Brain microvascular endothelial cell (primary cell): ENCODE data around the gene HCLS1.

Experiments
- DNase-seq: peaks from one replicate; pipeline ENCODE4 v3.0.0-alpha.2; 2020
- H3K27ac ChIP-seq: fragments of 250-450 bp; sonication (Bioruptor Pico); 2 replicates; pipeline ENCODE4 v1.5.1; 2020; ENCODE audit warnings: mild to moderate bottlenecking, moderate library complexity
- H3K27me3 ChIP-seq: fragments of 250-450 bp; sonication (Bioruptor Pico); replicated peaks from 2 replicates; pipeline ENCODE4 v1.5.1; 2020; ENCODE audit warnings: mild to moderate bottlenecking
- H3K36me3 ChIP-seq: fragments of 250-450 bp; sonication (Bioruptor Pico); replicated peaks from 2 replicates; pipeline ENCODE4 v1.5.1; 2020; ENCODE audit warnings: mild to moderate bottlenecking
- H3K4me3 ChIP-seq: 2 replicates; pipeline ENCODE4 v1.5.1; 2011; ENCODE audit warnings: low read depth, mild to moderate bottlenecking, control low read depth, low read length, moderate library complexity
- in situ Hi-C: cut with HindIII; loops from 2 replicates; pipeline ENCODE4 v1.10.0; 2017; ENCODE audit warnings: low sequenced_read_pairs, low pct_ligation_motif_present
- TF ChIP-seq, protein P1 (sequence below): IDR thresholded peaks from 2 replicates; pipeline ENCODE4 v1.5.1; 2011; ENCODE audit warnings: low read depth, mild to moderate bottlenecking, moderate library complexity, low read length, control low read depth, inconsistent platforms; ENCODE audit errors: missing control alignments

Gene HCLS1

GRCh38 chr3:121651684-121652083 lies 9.0 kb downstream of the HCLS1 start:
- TF ChIP-seq, protein P1, sequence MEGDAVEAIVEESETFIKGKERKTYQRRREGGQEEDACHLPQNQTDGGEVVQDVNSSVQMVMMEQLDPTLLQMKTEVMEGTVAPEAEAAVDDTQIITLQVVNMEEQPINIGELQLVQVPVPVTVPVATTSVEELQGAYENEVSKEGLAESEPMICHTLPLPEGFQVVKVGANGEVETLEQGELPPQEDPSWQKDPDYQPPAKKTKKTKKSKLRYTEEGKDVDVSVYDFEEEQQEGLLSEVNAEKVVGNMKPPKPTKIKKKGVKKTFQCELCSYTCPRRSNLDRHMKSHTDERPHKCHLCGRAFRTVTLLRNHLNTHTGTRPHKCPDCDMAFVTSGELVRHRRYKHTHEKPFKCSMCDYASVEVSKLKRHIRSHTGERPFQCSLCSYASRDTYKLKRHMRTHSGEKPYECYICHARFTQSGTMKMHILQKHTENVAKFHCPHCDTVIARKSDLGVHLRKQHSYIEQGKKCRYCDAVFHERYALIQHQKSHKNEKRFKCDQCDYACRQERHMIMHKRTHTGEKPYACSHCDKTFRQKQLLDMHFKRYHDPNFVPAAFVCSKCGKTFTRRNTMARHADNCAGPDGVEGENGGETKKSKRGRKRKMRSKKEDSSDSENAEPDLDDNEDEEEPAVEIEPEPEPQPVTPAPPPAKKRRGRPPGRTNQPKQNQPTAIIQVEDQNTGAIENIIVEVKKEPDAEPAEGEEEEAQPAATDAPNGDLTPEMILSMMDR = no peak
- in situ Hi-C loops = no loop called here
- no peak overlapping the region for H3K4me3 ChIP-seq
- no peaks in the 10 kb centered on the region for H3K36me3 ChIP-seq
- H3K27me3 ChIP-seq = no peaks in the 10 kb centered on the region
- no peak overlapping the region for H3K27ac ChIP-seq
- DNase-seq = no peak

DNA sequence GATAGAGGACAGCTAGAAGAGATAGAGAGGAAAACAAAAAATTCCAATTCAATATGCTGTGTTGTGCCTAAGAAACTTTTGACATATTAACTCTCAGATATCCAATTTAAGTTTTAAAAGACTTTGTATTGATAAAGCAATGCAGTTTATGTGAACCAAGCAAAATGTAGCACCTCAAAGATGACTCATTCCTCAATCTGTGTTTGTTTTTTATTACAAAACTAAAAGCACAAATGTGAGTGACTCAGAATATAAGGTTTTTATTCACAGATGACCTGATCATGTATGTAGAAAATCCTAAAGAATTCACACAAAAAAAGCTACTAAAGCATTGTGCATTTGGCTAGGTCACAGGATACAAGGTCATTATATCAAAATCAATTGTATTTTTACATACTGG lies 11.1 kb downstream of the HCLS1 start:
- no peak overlapping the region for H3K4me3 ChIP-seq
- in situ Hi-C loops = no loop called here
- DNase-seq = no peak

DNA sequence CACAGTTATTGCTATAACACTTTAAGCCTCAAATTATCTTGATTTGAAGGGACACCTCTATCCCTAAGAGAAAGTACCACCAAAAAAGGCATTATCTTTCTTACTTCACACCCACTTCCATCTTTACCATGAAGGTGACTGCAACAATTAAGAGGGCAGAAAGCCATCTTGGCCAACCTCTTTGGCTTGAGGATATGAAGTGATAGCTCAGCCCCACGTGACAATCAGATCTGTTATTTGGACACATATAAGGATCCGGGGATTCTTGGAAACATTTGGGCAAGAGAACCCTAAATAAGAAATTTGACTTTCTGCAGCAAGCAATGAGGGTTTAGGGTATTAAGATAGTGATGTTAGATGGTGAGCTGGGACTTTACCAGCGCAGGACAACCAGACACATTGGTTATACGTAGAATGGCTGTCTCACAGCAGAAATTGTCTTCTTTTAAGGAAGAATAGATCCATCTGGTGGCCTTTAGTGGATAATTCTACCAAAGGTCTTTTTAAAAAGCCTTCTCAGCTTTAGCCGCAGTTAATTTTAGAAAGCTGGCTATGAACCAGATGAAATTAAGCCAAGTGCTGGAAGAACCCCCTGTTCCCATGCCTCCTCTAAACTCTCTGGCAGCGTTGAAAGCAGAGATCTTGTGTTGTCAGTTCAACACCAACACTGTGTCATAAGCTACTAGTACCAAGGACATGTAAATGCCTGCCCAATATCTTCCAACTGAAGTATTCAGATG lies 12.3 kb downstream of the HCLS1 start:
- no peak for DNase-seq
- no peaks in the 10 kb centered on the region for H3K36me3 ChIP-seq
- H3K27me3 ChIP-seq = no peaks in the 10 kb centered on the region
- in situ Hi-C loops = no loop called here
- TF ChIP-seq, protein P1 = no peak
- H3K4me3 ChIP-seq = no peak overlapping the region
- H3K27ac ChIP-seq = no peak overlapping the region

More for the DNA sequence above, 11.1 kb downstream of the HCLS1 start:
- Histone ChIP-seq H3K27me3 (no peaks in the 10 kb centered on the region), H3K27ac (no peak overlapping the region), H3K36me3 (no peaks in the 10 kb centered on the region)
- TF ChIP-seq, protein P1 = no peak

DNA sequence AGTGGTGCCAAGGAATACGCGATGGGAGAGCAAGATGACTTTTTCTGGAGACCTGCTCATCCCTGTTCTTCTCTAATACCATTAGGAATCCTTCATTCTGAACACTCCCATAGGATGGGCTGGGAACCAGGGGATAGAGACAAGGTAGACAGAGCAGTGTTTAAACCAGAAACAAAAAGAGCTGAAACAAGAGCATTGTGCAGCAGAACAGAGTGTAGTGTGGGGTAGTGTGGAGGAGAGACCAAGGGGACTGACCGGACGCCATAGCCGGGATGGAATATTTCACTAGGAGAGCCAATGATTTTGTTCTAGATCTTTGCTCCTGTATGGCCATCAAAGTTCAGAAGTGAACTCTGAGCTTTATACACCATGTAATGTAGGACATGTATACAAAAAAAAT lies 15.6 kb downstream of the HCLS1 start:
- no peaks in the 10 kb centered on the region for H3K27me3 ChIP-seq
- no peak overlapping the region for H3K27ac ChIP-seq
- DNase-seq = no peak
- H3K4me3 ChIP-seq = no peak overlapping the region
- TF ChIP-seq, protein P1 = no peak
- no peaks in the 10 kb centered on the region for H3K36me3 ChIP-seq
- in situ Hi-C loops = no loop called here

DNA sequence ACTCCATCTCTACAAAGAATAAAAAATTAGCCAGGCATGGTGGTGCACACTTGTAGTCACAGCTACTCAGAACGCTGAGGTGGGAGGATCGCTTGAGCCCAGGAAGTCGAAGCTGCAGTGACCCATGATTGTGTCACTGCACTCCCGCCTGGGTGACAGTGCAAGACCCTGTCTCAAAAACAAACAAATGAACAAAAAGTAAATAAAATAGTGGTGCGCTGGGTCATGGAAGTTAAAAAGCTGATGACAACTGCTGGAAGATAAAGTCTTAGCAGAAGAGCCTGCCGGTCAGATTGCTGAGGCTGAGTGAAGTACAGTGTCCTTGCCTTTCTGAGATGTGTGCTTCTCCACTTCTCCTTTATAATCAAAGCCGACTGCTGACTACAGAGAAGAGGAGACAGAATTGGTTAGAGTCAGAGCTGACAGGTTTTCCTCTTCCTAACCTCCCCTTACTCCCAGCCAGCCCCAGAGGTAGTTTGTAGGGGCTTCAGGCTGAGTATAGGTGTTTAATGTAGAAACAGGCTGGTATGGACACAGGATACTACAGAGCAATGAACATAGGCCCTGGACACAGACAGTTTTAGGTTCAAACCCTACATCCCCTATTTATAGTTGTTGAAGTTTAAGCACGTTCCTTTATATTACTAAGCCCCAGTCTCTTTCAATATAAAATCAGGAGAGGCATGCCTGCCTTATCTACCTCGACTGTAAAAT lies 17.9 kb downstream of the HCLS1 start:
- Histone ChIP-seq H3K27ac (no peak overlapping the region), H3K27me3 (no peaks in the 10 kb centered on the region), H3K4me3 (no peak overlapping the region), H3K36me3 (no peaks in the 10 kb centered on the region)
- no peak for DNase-seq
- TF ChIP-seq, protein P1 = no peak
- in situ Hi-C loops = no loop called here
